ENCODE measurements around the gene ROR1.
A peak's percentile ranks its signal among the peaks of the same experiment; 100 is the strongest.
"Not testable (repeated sequence)": the region's sequence is repeated elsewhere in the genome, so short reads cannot be mapped to it uniquely, and the experiment has no call there.

ROR1 gene

GRCh38 chr1:63779338-63780211 is 5.8 kb downstream of the ROR1 start:
- no peak for TF ChIP-seq CTCF (conservative IDR thresholded peaks at IDR 0.05; ENCODE audit: control insufficient read depth, insufficient read depth, low read depth, low read length)
- no peak overlapping the region for H3K4me3 ChIP-seq (ENCODE audit: control insufficient read depth, low read depth, low read length)
- peak; percentile 28 for DNase-seq (ENCODE audit: low read depth)

- H3K4me3 ChIP-seq (ENCODE audit: control insufficient read depth, low read depth, low read length), result no peak overlapping the region
- DNase-seq (ENCODE audit: low read depth), result no peak
- TF ChIP-seq CTCF (conservative IDR thresholded peaks at IDR 0.05; ENCODE audit: control insufficient read depth, insufficient read depth, low read depth, low read length), result no peak
Observed at GRCh38 chr1:63780565-63780964, 6.7 kb downstream of the ROR1 start.

GRCh38 chr1:63782982-63783381 is 9.2 kb downstream of the ROR1 start:
- no peak for TF ChIP-seq CTCF (conservative IDR thresholded peaks at IDR 0.05; ENCODE audit: control insufficient read depth, insufficient read depth, low read depth, low read length)
- no peak overlapping the region for H3K4me3 ChIP-seq (ENCODE audit: control insufficient read depth, low read depth, low read length)
- DNase-seq (ENCODE audit: low read depth), result no peak

GRCh38 chr1:63784083-63784482 is 10.3 kb downstream of the ROR1 start:
- DNase-seq (ENCODE audit: low read depth), result no peak
- no peak overlapping the region for H3K4me3 ChIP-seq (ENCODE audit: control insufficient read depth, low read depth, low read length)
- TF ChIP-seq CTCF (conservative IDR thresholded peaks at IDR 0.05; ENCODE audit: control insufficient read depth, insufficient read depth, low read depth, low read length), result no peak

GRCh38 chr1:63784489-63785390 is 10.9 kb downstream of the ROR1 start:
- H3K4me3 ChIP-seq (ENCODE audit: control insufficient read depth, low read depth, low read length), result no peak overlapping the region
- no peak for DNase-seq (ENCODE audit: low read depth)
- no peak for TF ChIP-seq CTCF (conservative IDR thresholded peaks at IDR 0.05; ENCODE audit: control insufficient read depth, insufficient read depth, low read depth, low read length)

GRCh38 chr1:63787270-63787669 is 13.5 kb downstream of the ROR1 start:
- DNase-seq (ENCODE audit: low read depth); H3K4me3 ChIP-seq (ENCODE audit: control insufficient read depth, low read depth, low read length): not testable (repeated sequence)

- no peak overlapping the region for H3K4me3 ChIP-seq (ENCODE audit: control insufficient read depth, low read depth, low read length)
- DNase-seq (ENCODE audit: low read depth), result no peak
- TF ChIP-seq CTCF (conservative IDR thresholded peaks at IDR 0.05; ENCODE audit: control insufficient read depth, insufficient read depth, low read depth, low read length), result no peak
Observed at GRCh38 chr1:63787875-63788274, 14.1 kb downstream of the ROR1 start.
